ENCODE measurements around the gene POM121L2. TPM values are rescaled to one million over a fixed set of nuclear protein-coding genes. Genes with fewer than 3 reads are reported as not detected.

POM121L2 gene
- not detected in 2 replicates for total RNA-seq

DNA sequence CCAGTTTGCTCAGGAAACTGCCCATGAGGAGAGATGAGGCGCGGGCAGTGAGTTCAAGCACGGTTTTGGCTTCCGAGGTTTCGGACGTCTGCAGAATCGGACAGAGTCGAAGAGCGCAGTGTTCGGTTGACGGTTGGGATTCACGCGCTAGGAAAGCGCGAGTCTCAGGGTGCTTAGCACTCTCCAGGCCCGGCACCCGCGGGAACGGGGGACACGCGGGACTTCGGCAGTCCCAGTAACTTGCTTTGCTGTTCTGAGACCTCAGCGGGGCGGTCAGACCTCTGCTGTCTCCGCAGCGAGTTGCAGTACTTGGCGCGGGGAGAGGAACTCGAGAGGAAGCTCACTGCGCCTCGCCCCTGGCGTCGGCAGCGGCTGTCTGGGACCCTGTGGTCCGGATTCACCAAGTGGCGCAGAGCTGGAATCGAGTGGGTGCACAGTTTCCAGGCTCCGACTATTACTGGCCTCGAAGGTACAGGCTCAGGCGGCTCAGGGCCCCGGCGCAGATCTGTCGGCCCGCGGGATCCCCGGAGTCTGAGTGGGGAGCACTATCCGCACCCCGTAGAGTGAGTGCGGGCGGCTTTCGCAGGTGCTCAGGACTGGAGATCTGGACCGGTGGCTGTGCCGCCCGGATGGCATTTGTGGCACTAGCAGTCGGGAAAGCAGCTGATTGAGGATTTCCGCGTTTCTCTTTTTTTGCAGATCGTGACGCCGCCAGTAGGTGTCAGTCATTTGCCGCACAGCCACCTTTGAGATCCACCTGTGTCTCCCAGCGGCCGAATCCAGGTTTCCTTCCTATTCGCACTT is at the start of gene POM121L2:
Gene POM121L2, minus strand, starts transcription at position 128 of the 804 bp plus-strand sequence. Its CDS starts 103 bp downstream, at position 25.

Other genes starting within 250 kb of the POM121L2 start
- not detected in 2 replicates for gene PRSS16, start 64.6 kb downstream of the POM121L2 start, total RNA-seq
- 0.29 and 0.53 TPM in 2 replicates for gene ZNF391, start 76.5 kb upstream of the POM121L2 start, total RNA-seq
- gene ZNF184, start 160.8 kb upstream of the POM121L2 start, total RNA-seq = 8.3 and 9.7 TPM in 2 replicates

Data from thoracic aorta endothelial cell (primary cell).